ENCODE results near the gene ATF2.

- no peak for TF ChIP-seq REST (IDR thresholded peaks at IDR 0.05; ENCODE audit: insufficient read depth in 1 of 2, low read depth in 2 of 2, low read length in 2 of 2)
- TF ChIP-seq POLR2AphosphoS5 (IDR thresholded peaks at IDR 0.05; ENCODE audit: low read depth, low read length), result no peak
- TF ChIP-seq TAF1 (IDR thresholded peaks at IDR 0.05; ENCODE audit: borderline replicate concordance, insufficient read depth, low read length), result no peak
Measured at GRCh38 chr2:175101514-175101913, 66.5 kb downstream of the ATF2 start.

Measured in PFSK-1 (cell line).